ENCODE measurements around the gene AXIN1. TPM values are rescaled to one million over a fixed set of nuclear protein-coding genes. Genes with fewer than 3 reads are reported as not detected.

Gene AXIN1
- polyA plus RNA-seq, 1 experiment: 3.5 TPM

DNA sequence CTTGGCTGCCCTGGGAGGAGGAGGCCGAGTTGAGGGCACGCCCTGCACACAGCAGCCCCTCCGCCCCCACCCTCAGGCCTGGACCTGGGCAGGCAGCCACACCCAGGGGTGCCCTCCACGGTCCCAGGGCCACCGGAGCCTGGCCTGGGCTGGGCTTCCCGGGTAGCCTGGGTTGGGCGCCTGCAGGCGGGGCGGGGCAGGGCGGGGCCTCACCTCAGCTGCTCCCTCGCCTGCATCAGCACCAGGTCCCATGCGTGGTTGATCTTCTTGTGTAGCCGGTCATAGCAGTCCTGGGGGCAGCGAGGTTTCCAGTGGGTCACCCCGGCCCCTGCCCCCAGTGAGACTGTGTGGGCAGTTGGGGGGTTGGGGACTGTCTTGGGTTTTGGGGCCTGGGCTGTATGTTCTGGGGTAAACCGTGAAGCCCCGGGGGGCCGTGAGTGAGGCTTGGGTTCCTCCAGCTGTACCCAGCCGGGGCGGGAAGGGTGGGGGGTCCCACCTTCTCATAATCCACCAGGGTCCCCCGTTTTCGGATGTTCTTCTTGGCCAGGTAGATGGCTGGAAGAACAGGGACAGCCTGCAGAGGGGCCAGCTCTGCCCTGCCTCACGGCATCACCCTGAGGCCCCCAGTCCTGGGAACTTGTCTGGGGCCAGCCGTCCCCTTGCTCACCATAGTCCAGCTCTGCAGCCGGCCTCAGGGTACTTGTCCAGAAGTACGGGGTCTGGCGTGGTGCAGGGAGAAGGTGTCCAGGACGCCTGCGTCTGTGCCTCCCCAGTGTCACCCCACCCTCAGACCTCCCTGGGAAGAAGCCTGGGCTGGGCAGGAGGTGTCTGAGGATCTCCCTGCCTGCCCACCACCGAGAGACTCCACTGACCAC lies 78.7 kb downstream of the AXIN1 start:
- ChIA-PET CTCF (no interaction called here), POLR2A (no interaction called here)
- DNase-seq (ENCODE audit: low read depth, low spot score): no peak
- Histone ChIP-seq H3K27ac (ENCODE audit: low read depth, low read length) (no peak overlapping the region), H3K9me3 (ENCODE audit: control insufficient read depth, insufficient read depth, low read length) (peaks cover 5% of the 10 kb centered on the region; the same call in 1 of the 2 replicates), H3K4me3 (ENCODE audit: low read depth, low read length) (no peak overlapping the region), H3K27me3 (ENCODE audit: control insufficient read depth, insufficient read depth, low read length) (peaks cover 23% of the 10 kb centered on the region)
- TF ChIP-seq, protein P1, sequence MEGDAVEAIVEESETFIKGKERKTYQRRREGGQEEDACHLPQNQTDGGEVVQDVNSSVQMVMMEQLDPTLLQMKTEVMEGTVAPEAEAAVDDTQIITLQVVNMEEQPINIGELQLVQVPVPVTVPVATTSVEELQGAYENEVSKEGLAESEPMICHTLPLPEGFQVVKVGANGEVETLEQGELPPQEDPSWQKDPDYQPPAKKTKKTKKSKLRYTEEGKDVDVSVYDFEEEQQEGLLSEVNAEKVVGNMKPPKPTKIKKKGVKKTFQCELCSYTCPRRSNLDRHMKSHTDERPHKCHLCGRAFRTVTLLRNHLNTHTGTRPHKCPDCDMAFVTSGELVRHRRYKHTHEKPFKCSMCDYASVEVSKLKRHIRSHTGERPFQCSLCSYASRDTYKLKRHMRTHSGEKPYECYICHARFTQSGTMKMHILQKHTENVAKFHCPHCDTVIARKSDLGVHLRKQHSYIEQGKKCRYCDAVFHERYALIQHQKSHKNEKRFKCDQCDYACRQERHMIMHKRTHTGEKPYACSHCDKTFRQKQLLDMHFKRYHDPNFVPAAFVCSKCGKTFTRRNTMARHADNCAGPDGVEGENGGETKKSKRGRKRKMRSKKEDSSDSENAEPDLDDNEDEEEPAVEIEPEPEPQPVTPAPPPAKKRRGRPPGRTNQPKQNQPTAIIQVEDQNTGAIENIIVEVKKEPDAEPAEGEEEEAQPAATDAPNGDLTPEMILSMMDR (IDR thresholded peaks at IDR 0.05; ENCODE audit: low read depth, low read length): no peak

DNA sequence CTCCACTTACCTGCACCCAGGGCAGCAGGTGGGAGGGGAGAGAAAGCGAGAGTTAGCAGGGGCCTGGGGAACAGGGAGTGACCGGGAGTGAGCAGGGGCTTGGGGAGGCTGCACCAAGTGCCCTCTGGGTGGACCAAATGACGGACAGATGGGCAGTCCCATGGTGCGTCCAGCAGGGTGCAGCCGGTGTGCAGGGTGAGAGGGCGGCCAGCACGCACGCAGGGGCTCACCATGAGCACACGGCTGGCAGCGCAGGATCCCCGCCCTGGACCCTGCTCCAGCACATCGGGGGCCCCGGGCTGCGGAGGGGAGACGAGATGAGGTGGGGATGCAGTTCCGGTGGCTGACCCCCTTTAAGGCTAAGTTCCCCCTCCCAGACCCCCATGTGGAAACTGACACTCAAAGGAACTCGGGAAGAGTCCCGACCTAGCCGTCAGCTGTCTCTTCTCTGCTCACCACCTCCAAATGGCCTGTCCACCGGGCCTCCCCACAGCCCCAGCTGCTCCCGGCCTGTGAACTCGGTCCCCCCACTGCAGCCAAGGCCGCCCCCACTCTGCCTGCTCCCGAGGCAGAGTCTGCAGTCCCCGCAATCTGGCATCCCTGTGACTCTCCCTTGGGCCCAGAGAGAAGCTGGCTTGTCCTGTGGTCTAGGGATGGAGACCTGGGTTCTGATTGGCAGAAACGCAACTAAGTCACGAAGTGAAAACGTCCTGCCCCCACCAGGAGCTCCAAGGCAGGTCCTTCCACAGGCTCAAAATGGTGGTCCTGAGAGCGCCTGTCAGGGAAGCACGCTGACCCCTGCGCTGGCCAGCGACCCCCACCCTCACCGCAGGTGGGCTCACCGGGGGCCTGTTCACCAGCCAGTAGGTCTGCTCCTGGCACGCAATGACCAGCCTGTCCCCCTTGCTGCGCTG lies 79.6 kb downstream of the AXIN1 start:
- no peak for DNase-seq (ENCODE audit: low read depth, low spot score)
- ChIA-PET POLR2A (no interaction called here), CTCF (interaction anchor here (0.7 kb wide), 1 partner anchor 128 kb away, joined by 3 read pairs; no protein-coding TSS in a partner anchor)
- Histone ChIP-seq H3K4me3 (ENCODE audit: low read depth, low read length) (no peak overlapping the region), H3K9me3 (ENCODE audit: control insufficient read depth, insufficient read depth, low read length) (peaks cover 5% of the 10 kb centered on the region; the same call in 1 of the 2 replicates), H3K27me3 (ENCODE audit: control insufficient read depth, insufficient read depth, low read length) (peaks cover 21% of the 10 kb centered on the region), H3K27ac (ENCODE audit: low read depth, low read length) (no peak overlapping the region)
- TF ChIP-seq, protein P1 (IDR thresholded peaks at IDR 0.05; ENCODE audit: low read depth, low read length): no peak

DNA sequence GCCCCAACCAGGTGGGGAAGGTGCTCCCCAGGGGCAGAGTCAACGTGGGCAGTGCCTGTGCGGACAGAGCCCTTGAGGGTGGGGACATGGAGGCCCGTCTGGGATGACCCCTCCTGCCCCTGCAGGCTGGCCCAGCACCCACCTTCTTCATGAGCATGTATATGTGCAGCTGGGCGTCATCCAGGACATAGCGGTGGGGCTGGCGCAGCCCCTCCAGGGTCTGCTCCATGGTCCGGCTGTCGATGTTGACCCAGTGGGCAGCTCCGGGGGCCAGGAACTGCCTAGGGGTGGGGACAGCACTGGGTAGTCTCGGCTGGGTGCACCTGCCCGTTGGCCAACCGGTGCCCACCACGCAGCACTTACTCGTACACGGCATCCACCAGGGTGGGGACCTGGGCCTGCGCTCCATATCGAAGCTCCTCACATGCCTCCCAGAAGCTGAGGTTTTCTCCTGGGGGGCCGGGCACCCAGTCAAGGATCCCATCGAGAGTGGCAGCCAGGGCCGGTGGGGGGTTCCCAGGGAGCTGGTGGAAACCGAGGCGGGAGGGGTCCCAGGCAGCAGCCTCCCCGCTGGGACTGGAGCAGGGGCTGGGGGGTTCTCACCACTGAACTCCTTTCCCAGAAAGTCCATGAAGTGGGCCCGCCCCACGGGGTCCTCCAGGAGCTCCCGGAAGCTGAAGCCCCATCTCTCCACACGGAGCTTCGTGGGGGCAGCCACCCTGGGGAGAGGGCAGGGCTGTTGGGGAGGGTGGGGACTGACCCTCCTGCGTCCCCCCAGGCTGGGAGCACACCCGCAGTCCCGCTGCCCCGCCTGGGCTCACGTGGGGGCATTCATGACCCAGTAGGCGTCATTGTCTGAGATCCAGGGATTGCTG lies 81.9 kb downstream of the AXIN1 start:
- ChIA-PET POLR2A (no interaction called here), CTCF (no interaction called here)
- no peak for DNase-seq (ENCODE audit: low read depth, low spot score)
- H3K27ac ChIP-seq (ENCODE audit: low read depth, low read length): no peak overlapping the region
- TF ChIP-seq, protein P1 (IDR thresholded peaks at IDR 0.05; ENCODE audit: low read depth, low read length): no peak
- peaks cover 18% of the 10 kb centered on the region for H3K27me3 ChIP-seq (ENCODE audit: control insufficient read depth, insufficient read depth, low read length)
- no peak overlapping the region for H3K4me3 ChIP-seq (ENCODE audit: low read depth, low read length)
- no peaks in the 10 kb centered on the region; the same call in 1 of the 2 replicates for H3K9me3 ChIP-seq (ENCODE audit: control insufficient read depth, insufficient read depth, low read length)

DNA sequence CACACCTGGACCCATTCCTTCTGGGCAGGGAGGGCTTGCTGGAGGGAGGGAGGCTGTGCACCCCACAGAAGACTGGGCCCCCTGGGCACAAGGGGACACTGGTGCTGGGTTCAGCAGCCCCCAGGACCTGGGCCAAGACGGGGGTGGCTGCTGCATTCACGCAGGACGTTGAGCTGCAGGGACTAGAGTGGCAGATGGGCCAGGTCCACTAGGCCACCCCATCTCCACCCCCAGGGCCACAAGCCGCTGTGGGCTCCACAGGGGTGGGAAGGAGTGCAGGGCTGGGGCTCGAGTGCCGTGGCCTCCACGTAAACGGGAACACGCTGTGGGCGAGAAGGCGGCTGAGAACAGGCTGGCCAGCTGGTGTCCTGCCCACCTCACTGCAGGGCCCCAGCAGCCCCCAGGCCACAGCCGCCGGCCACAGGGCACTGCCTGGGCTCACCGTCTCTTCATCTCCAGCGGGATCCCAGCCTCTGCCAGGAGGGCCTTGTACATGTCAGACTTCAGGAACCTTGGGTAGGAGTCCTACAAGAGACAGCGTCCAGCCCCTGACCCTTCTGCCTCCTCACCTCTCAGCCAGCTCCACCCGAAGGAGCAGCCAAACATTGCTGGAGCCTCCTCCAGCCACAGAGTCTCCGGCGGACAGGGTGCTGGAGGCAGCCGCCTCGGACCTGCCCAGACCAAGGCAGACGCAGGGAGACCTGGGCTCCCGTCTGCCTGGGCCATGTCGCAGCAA lies 83.3 kb downstream of the AXIN1 start:
- Histone ChIP-seq H3K9me3 (ENCODE audit: control insufficient read depth, insufficient read depth, low read length) (no peaks in the 10 kb centered on the region; the same call in 1 of the 2 replicates), H3K4me3 (ENCODE audit: low read depth, low read length) (no peak overlapping the region), H3K27ac (ENCODE audit: low read depth, low read length) (no peak overlapping the region), H3K27me3 (ENCODE audit: control insufficient read depth, insufficient read depth, low read length) (peaks cover 9% of the 10 kb centered on the region)
- POLR2A ChIA-PET: no interaction called here
- no peak for DNase-seq (ENCODE audit: low read depth, low spot score)
- CTCF ChIA-PET: interaction anchor here (0.5 kb wide), 1 partner anchor 162 kb away, joined by 6 read pairs; no protein-coding TSS in a partner anchor
- TF ChIP-seq, protein P1 (IDR thresholded peaks at IDR 0.05; ENCODE audit: low read depth, low read length): no peak
